HG02870 (cell line): Measurements from ENCODE around the gene TAF4.
"Not testable (repeated sequence)": the region's sequence is repeated elsewhere in the genome, so short reads cannot be mapped to it uniquely, and the experiment has no call there.

Experiments
- ATAC-seq: cut with Tn5 transposase; IDR thresholded peaks from one replicate; pipeline ENCODE4 v1.9.1; 2021; ENCODE audit warnings: mild to moderate bottlenecking, moderate library complexity; ENCODE audit not compliant: unreplicated experiment

Gene TAF4

DNA sequence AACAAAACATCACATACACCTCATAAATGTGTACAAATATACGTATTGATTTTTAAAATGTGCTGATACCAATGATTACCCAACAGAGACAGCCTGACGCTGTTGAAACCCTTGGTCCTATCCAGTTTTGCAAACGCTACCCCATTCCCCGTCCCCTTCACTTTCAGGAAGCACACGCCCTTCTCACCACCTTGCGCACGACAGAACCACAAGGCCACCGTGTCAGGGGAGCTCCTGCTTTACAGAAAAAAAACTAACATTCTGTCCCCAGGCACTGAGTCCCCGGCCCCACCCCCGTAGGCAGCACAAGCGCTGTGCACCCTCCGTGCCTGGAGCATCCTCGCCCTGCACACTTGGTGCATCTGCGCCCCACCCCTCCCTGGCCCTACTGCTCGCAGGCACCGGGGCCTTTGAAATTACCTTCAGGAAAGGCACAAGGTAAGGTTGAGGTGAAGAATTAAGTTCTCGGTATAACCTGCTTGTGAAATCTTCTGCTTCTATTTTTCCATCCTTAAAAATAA, 58.5 kb downstream of the TAF4 start:
- ATAC-seq = no peak

DNA sequence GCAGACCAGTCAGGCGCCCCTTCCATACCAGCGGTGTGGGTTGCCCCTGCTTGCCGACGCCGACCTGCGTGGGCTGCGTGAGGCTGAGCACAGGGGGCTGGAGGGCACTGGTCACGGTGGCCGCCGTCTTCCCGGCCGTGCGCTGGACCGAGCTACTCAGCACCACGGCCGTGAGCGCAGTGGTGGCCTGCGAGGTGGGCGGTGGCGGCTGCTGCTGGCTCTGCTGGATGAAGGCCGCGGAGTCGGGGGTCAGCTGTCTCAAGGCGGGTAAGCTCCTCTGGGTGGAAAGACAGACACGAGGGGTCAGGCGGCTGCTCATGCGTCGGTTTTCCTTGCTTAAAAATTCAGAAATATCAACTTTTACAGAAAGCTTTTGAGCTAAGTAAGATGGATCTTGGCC, 59.2 kb downstream of the TAF4 start:
- no peak for ATAC-seq

DNA sequence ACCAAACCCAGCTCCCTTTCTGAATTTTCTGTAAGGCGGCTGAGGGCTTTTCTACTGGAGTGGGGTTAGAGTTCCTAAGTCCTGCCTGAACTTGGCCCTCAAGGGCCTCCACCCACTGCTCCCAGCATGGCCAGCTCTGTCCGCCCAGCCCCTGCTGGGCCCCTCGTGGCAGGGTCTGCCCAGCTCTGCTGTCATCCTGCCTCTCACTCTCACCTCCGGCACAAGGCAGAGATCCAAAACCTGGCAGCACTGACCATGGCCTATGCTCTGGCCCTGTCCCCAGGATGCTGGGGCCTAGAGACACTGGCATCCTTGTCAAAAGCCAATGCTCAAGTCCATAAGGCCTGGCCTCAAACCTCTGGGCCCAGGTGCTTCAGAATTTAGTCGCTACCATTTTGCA, 61.1 kb downstream of the TAF4 start:
- no peak for ATAC-seq

DNA sequence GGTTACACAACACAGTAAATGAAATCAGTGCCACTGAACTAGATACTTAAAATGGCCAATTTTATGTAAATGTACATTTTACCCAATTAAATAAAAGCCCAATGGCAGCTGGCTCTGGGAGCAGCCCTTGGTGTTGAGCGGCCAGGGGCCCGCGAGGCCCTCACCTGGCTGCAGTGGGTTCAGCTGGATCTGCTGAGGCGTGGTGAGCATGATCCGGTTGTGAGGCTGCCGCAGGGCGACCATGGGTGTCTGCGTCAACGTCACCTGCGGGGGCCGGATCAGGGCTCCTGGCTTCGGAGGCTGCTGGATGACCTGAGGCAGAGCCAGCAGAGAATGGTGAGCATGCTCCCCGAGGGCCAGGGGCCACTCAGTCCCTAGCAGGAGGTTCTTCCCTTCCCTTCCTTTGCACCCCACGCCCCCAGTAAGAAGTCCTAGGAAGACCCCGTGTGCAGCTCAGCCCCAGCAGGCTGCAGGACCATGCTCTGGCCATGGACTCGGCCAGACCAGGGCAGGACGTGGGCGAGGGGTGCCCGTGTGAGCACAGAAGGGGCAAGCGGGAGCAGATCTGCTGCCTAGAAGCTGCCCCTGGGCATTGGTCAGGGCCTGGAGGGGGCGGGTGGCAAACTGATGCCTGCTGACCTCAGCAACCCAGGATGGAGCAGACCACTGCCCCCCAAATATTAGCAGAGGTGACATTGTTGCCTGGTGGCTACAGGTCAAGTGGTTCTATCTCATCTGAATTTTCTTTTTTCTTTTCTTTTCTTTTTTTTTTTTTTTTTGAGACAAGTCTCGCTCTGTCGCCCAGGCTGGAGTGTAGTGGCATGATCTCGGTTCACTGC, 61.9 kb downstream of the TAF4 start:
- ATAC-seq = no peak

DNA sequence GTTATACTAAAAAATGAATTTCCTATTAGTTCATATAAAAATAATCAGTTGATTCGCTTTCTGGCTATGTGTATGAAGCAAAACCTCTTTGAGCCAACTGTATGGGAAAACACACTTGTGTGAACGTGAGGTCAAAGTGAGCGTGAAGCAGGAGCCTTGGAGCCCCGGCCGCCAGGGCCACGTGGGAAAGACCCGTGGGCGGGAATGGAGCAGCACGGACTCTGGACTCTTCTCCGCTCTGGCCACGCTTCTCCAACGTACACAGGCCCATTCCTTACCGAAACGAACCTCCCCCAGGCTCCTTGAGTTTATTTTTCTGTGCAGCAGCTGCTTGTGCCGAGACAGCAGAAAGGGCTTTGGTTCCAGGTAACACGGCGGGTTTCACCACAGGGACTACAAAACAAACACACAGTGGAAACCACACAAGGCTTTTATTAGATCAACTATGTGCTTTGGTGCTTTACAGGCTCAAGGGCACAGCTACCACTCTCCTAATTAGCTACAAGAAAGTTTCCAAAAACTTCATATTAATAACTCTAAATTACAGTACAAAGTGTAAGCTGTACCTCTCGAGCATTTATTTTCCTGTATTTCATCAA, 62.7 kb downstream of the TAF4 start:
- no peak for ATAC-seq

DNA sequence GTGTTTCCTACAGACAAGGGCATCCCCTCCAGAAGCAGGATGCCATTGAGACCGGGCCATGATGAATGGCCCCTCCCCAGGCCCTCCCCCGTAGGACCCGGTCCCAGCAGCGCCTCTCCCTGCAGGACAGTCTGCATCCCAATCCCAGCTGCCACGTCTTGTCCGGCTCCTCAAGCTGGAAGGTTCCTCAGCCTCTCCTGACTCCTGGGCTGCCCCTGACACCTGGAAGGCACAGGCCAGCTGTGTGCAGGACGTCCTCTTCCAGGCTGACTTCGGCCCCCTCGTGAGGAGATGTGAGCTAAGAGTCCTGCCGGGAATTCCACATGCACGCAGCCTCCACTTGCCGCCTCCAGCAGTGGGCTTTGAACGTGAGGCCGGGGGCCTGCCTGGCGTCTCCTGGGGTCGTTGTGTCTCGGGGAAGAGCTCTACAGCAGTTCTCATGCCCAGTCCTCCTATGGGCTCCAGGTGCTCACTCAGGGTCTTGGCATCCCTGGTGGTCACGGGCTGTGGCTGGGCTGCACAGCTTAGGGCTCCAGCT, 64.4 kb downstream of the TAF4 start:
- no peak for ATAC-seq

DNA sequence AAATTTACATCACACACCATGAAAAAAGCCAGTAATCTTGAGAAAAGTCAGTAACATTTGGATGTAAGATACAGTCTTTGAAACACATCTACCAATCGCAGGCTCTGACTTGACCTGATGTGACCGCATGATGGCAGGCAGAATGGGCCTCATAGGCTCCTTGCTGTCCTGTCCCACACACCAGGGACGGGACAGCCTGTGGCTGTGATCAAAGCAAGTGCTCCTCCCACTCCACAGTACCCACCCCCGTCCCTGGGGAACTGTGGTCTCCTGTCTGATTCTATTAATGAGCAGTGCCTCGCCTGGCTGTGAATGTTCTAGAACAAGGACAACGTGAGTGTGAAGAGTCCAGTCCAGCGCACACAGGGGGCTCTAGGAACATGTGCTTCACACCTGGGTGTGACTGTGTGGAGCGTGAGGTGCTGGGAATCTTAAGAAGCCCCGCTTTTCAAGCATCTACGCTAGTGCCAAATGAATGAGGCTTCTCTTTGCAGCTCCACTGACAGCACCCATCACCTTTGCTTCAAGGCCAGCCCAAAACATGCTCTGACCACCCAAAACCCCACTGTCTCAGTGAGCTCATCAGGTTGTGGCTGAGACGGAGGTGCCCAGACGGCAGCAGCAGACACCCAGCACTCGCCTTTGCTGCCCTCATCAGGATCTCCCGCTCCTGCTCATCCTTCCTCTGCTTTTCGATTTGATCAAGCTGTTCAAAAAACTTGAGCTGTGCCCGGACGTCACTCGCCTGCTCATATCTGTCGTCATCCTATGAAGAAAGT, 67.1 kb downstream of the TAF4 start:
- ATAC-seq = no peak

DNA sequence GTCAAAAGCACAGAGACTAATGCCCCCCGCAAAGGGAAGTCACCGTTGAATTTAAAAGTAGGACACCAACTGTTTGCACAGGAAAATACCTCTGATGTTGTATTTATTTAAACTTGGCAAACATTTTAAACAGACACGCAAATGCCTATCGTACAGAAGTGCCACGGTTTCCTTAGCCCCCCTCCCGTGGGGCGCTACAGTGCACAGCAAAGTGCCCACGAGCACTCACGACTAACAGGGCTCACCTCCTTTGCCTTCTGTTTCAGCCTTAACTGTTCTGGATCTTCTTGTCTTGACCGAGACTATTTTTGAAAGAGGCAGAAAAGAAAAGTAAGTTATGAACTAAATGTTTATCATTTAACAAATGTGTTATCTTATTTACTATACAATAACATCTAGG, 67.8 kb downstream of the TAF4 start:
- ATAC-seq = no peak

DNA sequence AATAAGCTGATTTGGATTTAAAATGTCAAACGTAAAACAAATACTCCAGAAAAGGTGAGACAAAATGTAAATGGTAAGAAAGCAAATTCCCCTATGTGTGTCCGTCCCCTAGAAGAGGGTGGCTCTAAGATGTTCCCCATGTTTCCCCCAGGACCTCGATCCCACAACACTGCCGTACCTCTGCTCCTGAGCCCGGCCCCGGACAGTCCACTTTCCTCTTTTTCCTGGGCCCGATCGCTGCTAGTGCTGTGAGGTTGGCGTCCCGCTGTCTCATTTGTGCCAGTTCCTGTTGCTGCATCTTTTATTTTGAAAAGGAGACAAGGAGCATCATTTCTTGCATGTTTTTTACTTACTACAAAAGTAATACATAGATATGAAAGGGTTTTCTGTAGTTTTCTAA, 68.3 kb downstream of the TAF4 start:
- ATAC-seq = no peak

DNA sequence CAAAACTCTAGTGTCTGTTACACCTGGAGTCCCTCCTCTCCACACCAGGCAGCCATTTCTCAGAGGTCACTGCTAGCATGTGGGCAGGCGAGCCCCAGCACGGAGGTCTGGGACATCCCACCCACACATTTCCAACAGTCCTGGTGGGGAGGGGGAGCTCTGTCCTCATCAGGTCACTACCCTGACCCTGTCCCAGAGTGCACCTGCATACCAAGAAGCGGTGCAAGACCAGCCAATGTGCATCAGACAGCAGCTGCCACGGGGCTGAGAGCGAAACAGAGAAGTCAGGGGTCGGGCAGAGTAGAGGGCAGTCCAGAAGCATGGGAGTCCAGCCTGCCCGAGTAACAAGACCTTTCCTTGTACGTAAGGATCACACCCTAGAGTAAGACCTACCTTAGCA, 71.1 kb downstream of the TAF4 start:
- ATAC-seq = no peak

DNA sequence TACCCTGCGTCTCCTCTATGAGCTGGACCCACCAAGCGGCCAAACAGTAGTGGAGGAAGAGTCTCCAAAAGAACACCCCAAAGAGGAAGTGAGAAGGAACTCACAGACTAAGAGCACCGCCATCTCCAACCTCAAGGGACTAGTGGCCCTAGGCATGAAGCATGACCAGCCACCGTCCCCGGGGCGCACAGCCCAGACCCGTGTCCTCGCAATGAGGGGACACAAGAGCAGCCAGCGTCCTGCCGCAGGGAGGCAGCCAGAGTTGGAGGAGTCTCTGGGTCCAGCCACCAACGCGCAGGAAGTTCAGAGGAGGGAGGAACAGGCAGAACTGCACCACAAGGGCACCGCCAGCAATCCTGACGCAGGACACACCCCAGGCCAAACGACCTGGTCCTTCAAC, 72.6 kb downstream of the TAF4 start:
- ATAC-seq = no peak

DNA sequence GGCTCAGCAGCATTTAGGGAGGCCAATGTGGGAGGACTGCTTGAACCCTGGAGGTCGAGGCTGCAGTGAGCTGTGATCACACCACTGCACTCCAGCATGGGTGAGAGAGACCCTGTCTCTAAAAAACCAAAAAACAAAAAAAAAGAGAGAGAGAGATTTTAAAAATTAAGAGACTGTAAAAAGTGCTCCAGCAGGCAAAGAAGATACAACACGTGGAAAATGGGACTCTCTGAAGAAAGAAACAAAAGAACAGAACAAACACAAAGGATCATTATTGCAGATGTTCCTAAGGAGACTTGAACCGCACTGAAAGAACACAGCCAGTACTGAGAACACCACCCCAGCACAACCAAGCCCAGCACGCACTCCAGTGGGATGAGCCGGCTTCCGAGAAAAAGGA, 74.2 kb downstream of the TAF4 start:
- no peak for ATAC-seq

DNA sequence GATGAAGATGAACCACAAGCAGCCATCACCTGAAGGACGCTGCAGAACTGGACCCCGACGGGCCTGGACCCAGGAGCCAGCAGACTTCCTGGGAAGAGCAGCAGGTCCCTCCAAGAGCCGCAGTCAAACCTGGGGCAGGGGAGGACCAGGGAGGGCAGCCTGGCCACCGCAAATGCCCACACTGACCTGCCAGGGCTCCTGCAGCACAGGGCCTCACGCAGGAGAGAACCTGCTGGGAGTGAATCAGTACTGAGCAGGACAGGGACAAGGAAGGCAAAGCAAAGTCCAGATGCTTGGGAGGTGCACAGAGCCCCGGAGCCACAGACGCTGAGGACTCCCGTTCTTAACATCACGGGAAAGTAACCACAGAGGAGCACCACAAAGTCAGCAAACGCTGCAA, 75.2 kb downstream of the TAF4 start:
- no peak for ATAC-seq

DNA sequence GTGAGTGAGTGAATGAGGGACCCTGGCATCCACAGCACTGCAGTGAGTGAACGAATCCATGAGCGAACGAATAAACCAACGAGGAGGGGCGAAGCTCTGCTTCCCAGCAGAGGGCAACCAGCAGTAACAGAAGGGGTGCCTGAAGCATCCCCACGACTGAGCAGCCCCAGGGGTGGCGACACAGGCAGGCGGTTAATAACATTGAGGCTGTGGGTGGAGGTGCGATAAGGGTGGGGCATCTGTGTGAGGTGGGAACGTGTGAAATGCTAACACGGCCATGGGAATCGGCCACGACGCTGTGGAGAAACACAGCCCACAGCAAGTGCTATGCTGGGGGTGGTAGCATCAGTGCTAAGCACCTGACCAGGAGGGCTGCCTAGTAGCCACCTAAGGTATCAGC, 75.9 kb downstream of the TAF4 start:
- no peak for ATAC-seq

DNA sequence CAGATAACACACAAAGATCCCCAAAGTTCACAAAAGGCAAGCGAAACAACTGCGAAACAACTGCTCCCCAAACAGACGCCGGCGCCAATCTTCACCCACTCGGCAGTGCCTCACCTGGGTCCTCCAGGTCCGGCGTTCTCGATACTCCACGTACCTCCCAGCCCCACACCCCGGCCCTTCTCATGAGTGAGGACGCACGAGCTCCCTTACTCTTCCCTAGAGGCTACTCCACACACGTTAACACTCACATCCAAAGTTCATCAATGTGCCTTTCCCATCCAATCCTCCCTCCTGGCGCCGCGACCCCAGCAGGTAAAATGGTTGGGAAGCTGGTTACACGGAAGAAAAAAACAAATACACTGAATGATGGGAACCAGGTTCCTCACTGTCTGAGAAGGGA, 77.0 kb downstream of the TAF4 start:
- no peak for ATAC-seq

DNA sequence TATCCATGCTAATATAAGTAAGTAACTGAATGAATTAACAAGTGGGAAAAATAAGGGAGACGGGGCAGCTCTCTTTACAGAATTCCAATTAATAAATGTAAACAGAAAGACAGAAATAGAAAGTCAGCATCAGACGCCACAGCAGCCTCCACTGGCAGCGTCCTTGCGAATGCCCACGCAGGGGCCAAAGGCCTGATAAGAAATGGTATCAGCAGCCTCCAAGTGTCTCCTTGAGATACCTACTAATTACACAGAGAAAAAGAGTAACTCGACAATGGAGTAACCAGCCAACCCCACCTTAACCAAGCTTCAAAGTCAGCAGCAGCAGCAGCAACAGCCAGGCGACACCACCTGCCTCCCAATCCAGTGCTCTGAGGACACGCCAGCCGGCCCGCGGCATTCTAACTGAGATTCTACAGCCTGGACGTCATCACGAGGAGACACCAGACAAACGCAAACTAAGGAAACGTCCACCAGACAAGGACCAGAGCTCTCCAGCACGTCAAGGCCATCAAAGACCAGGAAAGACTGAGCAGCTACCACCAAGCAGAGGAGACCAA, 78.8 kb downstream of the TAF4 start:
- no peak for ATAC-seq

DNA sequence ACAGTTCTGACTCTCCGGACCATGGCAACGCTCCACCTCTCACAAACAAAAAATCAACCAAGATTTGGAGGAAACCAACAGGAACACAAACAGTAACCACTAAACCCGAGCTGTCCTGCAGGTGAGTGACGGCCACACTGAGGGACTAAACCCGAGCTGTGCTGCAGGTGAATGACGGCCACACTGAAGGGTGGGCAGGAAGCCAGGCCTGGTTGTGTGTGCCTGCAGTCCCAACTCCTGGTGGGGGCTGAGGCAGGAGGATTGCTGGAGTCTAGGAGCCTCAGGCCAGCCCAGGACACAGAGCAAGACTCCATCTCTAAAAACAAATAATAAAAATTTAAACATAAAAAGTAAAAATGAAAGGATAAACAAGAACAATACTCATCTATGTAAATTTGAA, 80.6 kb downstream of the TAF4 start:
- ATAC-seq = no peak

DNA sequence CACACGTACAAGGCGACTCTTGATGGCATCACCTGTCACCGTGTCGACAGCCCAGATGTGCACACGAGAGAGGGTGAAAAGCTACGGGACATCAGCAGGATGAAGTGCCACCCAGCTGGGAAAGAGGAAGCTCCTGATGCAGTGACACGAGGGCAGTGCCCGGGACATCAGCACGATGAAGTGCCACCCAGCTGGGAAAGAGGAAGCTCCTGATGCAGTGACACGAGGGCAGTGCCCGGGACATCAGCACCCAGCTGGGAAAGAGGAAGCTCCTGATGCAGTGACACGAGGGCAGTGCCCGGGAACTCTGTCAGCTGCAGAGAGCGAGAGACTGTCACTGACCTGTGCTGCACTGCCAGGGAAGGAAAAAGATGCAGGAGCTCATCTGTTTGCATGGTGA, 81.2 kb downstream of the TAF4 start:
- not testable (repeated sequence) for ATAC-seq

DNA sequence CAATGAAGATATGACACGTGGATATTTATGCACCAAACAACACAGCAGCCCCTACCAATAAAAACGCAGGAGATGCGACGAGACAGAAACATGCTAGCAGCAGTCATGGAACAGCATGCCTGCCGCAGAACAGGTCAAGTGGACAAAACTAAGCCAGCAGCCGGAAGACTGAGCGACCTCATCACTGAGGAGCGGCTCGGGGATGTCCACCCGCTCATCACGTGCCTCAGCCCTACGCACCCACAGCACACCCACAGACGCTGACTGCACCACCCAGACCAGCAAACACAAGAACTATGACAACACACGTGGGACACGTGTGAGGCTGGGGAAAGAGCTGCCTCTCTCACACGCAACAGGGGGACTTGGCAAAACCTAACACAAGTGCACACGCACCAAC, 81.7 kb downstream of the TAF4 start:
- no peak for ATAC-seq

DNA sequence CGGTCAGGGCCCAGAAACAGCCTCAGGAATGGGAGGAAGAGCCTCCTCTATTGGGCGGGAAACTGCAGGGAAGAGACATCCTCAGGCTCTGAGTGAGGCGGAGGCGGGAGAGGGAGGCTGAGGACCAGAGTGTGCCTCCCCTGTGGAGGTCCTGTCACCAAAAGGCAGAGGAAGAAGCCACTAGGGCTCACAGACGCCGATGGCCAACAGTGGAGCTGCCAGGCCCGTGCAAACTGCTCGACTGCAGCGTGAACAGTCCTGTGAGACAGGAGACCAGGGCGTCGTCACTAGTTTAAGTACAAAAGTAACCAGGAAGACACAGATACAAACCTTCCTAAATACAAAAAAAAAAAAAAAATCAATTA, 82.7 kb downstream of the TAF4 start:
- ATAC-seq = no peak

DNA sequence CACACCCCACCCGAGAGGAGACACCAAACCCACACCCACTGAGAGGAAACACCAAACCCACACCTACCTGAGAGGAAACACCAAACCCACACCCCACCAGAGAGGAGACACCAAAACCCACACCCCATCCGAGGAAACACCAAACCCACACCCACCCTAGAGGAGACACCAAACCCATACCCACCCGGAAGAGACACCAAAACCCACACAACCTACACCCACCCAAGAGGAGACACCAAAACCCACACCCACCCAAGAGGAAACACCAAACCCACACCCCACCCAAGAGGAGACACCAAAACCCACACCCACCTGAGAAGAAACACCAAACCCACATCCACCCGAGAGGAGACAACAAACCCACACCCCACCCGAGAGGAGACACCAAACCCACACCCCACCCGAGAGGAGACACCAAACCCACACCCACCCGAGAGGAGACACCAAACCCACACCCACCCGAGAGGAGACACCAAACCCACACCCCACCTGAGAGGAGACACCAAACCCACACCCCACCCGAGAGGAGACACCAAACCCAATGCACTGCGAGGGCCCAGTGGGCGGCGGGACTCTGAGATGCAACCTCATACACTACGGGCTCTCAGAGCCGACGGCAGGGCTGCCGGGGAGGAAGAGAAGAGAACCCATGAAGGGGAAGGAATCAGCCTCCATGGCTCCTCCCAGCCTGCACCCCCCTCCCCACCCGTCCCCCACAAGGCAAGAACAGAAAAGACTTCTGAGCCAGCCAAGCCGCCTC, 83.3 kb downstream of the TAF4 start:
- no peak for ATAC-seq
